ENCODE measurements around the gene TP53RK.

The TP53RK gene

DNA sequence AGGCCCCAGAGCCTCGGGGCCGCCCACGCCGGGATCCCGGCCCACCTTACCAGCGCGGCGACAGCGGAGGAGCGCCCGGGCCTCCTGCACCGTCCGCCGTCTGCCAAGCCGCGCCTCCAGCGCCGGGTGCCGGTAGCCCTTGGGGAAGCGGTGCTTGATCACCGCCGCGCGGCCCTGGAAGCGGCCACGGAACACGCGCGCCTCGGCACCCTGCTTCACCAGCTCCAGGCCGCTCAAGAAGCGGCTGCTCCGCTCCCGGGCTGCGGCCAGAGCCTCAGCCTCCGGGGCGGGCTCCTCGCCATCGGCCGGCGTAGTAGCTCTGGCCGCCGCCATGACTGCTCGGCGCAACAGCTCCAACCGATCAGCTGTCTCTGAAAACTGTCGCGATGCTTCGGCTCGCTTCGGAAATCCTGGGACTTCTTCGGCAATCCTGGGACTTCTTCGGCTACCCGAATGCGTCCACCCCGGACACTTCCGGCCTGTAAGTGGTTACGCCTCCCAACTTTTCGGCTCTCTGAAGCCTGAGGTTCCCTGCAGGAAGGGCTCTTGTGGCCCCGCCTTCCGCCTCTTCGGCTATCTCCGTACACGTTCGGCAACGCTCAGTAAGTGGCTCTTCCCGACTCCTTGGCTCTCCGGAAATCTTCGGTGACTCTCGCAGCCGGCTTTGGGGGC lies at the start of gene TP53RK:
TP53RK (minus strand) TSS at position 363 of the 672 bp plus-strand sequence; CDS start at position 333, 30 bp downstream.
- DNase-seq, result peak; percentile 91 to 94

DNA sequence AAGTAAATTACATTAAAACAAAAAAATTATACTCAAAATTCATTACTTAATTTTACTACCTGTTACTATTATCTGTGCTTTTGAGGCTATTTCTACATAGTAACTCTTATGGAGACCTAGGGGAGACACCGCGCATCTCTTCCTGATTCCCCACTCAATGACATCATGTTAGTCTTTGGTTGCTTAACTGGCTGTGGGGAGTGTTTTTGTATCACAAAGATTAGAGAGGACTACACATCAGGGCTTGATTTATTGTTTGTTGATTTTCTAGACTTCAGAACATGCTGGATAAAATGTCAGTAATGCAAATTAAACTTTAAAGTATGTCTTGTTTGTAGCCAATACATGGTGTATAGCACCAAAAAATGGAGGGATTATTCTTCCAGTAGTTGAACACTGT lies 46.2 kb upstream of the TP53RK start:
- DNase-seq, result no peak

GRCh38 chr20:46731770-46732169 lies 42.5 kb upstream of the TP53RK start:
- no peak for DNase-seq

GRCh38 chr20:46725186-46726165 lies 36.2 kb upstream of the TP53RK start:
- no peak for DNase-seq

DNA sequence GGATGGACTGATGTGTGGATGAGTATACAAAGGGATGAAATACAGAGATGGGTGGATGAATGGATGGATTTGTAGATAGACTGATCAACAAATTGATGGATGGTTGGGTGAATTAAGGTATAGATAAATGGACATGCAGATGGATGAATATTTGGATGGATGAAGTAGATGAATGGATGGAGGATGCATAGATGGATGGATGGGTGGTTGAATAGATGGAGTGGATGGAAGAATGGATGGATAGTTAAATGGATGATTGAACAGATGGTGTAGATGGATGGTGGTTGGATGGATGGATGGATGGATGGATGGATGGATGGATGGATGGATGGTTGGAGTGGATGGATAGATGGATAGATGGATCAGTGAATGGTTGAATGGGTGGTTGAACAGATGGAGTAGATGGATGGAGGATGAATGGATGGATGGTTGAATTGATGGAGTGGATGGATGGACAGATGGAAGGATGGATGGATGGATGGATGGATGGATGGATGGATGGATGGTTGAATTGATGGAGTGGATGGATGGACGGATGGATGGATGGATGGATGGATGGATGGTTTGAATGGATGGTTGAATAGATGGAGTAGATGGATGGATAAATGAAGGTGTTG lies 35.2 kb upstream of the TP53RK start:
- no peak for DNase-seq

DNA sequence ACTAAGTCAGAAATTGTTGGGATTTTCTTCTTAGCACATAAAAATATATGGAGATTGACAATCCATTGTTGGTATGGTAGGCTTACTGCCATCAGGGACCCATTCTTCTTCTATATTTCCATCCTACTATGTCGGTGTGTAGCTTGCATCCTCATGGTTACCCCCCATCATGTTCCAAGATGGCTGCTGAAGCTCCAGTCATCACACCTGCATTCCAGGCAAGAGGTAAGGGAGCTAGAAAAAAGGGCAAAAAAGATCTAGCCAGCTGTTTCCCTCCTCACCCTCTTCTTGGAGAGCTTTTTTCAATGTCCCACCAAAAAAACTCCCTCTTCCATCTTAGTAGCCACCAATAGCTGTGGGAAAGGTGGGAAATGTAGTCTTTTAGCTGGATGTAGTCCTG lies 33.8 kb upstream of the TP53RK start:
- DNase-seq, result no peak

GRCh38 chr20:46722450-46722849 lies 33.2 kb upstream of the TP53RK start:
- no peak for DNase-seq

GRCh38 chr20:46721476-46721875 lies 32.2 kb upstream of the TP53RK start:
- DNase-seq, result no peak

DNA sequence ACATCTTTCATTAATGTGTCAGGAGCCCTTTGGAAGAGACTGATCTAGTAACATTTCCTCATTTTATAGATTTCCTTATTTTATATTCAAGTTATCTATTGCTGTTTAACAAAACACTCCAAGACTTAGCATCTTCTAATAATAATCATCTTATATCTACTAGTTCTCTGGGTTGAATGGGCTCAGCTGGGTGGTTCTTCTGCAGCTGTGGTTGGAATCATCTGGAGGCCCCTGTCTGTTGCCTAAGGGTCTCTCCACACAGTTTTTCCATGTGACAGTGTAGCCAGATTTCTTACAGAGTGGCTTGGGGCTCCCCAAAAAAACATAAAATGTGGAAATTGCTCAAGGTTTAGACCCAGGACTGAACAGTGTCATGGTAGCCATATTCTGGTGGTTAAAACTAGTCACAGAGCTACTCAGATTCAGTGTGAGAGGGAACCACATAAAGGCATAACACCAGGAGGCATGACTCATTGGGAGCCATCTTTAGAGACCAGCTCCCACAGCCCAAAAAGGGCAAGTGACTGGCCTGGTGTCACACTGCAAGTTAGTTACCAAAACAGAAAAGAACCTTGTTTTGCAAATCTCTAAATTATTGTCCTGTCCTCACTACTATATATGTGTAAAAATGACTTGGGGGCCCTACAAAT lies 31.7 kb upstream of the TP53RK start:
- DNase-seq, result no peak

DNA sequence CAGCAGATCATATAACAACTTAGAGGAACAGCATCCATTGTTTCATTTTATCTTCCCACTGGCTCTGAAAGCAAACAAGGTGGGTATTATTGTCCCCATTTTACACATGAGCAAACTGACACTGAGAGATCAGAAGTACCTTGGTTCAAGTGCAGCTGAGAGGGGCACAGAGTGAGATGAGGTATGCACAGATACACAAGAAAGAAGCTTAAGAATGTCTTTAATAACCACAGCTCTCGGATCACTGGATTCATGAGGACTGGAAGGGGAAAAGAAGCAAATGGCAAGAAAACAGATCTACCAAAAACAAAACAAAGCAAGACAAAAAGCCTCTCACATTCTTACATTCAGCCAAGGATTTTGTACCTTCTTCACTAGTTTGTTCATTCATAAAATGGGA lies 30.8 kb upstream of the TP53RK start:
- DNase-seq, result no peak

DNA sequence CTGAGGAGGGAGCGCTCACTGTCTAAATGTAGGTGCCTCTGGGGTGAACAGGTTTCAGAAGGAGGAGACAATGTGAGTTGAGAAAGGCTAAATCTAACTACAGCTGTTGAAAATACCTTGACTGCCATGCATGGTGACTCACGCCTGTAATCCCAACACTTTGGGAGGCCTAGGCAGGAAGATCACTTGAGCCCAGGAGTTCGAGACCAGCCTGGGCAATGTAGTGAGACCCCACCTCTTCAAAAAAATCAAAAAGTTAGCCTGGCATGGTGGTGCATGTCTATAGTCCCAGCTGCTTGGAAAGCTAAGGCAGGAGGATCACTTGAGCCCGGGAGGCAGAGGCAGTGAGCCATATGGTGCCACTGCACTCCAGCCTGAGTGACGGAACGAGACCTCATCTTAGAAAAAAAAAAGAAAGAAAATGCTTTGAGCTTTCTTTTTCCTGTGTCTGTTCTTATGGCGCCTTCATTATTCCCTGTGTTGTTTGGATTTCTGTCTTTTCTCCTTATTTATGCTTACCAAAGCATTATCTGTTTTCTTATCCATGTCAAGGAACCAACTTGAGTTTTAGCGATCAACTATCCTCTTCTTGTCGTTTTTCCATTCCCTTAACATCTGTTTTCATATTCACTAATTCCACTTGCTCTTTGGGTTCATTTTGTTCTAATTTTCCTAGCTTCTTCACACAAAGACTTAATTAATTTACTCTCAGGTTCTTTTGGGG lies 28.7 kb upstream of the TP53RK start:
- DNase-seq, result no peak

DNA sequence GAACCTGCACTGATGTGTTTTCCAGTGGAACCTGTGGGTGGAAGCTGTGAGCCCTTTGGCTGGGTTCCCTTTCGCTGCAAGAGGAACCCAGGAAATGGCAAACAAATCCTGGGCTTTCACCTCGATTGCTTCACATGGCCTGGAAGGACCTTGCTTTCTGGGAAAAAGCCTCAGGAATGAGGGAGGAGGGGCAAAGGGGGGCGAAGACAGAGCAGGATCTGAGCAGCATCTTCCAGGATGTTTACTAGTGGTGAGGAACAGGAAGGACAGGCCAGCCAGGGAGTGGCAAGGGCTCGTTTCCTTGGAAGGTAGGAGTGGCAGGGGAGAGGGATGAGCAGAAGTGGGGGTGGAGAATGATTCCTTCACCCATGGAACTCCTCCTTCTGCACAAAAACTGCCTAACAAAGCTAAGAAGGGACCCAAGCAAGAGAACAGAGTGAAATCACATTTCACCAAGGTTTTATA lies 26.1 kb upstream of the TP53RK start:
- DNase-seq, result no peak

GRCh38 chr20:46713957-46714834 lies 25.0 kb upstream of the TP53RK start:
- DNase-seq, result no peak

GRCh38 chr20:46712056-46712636 lies 22.9 kb upstream of the TP53RK start:
- no peak for DNase-seq

DNA sequence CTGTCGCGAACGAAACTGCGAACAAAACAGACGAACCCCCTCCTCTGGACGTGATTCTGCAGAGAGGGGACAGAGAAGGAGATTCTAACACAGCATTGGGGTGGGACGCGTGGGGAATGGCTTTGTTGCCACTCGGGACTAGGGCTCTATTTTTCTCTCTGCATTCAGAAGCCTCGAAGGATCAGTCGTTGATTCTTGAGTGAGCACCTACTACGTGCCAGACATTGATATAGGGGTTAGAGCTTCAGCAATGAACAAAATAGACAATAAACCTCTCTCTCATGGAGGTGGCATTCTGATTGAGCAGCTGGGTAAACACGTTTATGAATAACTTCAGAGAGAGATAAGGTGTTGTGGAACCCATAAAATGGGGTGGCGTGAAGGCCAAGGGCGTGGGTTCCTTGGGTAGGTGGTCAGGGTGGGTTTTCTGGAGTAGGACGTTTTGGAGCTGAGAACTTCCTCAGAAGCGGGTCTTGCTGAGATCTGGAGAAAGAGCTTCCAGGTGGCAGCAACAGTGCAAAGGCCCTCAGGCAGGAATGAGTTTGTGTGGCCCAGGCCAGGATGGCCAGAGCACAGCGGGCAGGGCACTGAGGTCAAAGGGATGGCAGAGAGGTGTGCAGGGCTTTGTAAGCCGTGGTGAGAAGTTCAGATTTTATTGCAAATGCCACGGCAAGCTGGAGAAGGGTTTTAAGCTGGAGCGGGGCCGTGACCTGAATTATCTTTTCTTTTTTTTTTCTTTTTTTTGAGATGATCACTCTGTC lies 21.1 kb upstream of the TP53RK start:
- no peak for DNase-seq

DNA sequence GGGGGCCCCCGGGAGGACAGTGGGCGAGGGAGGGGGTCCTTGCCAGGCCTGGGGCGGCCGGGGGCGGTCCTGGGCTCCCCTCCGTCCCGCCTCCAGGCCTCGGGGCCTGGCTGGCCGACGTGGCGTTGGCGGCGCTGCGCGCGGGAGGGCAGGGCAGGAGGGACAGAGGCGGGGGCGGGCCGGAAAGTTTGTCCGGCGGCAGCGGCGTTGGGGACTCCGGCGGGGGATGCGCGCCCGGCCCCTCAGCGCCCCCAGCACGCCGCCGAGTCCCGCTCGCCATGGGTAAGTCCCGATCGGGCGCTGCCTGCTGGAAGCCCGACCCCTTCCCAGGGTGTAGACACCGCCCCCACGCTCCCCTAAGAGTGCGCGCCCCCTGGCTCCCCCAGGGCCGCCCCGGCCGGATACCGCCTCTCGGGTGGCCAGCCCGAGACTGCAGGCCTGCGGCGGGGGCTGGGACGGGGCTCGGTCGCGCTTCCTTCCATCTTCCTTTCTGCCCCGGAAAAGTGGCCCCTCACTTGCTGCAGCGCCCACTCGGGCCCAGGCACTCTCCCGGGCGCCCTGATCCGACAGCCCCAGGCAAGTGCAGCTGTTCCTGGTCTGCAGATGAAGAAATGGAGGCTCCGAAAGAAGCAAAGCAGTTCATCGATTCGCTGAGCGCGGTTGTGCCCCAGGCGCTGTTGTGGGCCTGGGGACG lies 20.4 kb upstream of the TP53RK start, which contains the start of gene SLC2A10:
SLC2A10 (plus strand) TSS at position 191 of the 694 bp plus-strand sequence; CDS start at position 279, 88 bp downstream.
- DNase-seq, result no peak

GRCh38 chr20:46709055-46709458 lies 19.8 kb upstream of the TP53RK start:
- no peak for DNase-seq

- no peak for DNase-seq
Measured at GRCh38 chr20:46708172-46708860, 19.1 kb upstream of the TP53RK start.

GRCh38 chr20:46706242-46706641 lies 17.0 kb upstream of the TP53RK start:
- DNase-seq, result no peak

All from activated CD4-positive, alpha-beta T cell treated with anti-CD3 and anti-CD28 coated beads, Interleukin-2, amount 50 U/mL, for 4 hours (primary cell).